Measurements from ENCODE around the gene TM6SF1.

GRCh38 chr15:83166830-83167229 lies 59.4 kb downstream of the TM6SF1 start:
- no peak for TF ChIP-seq EZH2 (IDR thresholded peaks at IDR 0.05; ENCODE audit: insufficient read depth, poor library complexity, severe bottlenecking)
- TF ChIP-seq EZH2phosphoT487 (IDR thresholded peaks at IDR 0.05; ENCODE audit: insufficient read depth, low read depth) = no peak
